ENCODE data around the gene ZSCAN20.

DNA sequence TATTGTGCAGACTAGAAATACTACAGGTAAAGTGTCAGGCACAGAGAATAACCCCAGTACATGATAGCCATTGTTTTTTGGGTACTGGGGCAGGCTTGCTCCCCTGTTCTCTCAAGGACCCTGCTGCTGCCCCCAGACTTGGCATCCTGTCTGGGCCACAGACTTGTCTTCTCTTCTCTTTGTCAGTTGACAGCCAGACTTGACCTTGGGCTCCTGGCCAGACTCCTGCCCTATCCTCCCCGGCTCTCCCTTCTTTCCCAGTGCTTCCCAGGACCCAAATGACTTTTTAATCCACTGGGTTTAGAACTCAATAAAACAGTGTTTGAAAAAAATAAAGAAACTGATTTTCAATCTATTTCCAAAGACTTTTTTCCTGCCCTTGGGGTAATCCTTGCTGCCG, 43.2 kb downstream of the ZSCAN20 start:
- TF ChIP-seq POLR2A (IDR thresholded peaks at IDR 0.05): no peak
- TF ChIP-seq, protein P1, sequence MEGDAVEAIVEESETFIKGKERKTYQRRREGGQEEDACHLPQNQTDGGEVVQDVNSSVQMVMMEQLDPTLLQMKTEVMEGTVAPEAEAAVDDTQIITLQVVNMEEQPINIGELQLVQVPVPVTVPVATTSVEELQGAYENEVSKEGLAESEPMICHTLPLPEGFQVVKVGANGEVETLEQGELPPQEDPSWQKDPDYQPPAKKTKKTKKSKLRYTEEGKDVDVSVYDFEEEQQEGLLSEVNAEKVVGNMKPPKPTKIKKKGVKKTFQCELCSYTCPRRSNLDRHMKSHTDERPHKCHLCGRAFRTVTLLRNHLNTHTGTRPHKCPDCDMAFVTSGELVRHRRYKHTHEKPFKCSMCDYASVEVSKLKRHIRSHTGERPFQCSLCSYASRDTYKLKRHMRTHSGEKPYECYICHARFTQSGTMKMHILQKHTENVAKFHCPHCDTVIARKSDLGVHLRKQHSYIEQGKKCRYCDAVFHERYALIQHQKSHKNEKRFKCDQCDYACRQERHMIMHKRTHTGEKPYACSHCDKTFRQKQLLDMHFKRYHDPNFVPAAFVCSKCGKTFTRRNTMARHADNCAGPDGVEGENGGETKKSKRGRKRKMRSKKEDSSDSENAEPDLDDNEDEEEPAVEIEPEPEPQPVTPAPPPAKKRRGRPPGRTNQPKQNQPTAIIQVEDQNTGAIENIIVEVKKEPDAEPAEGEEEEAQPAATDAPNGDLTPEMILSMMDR (IDR thresholded peaks at IDR 0.05): no peak
